Gastroesophageal sphincter (tissue), 4 donors: ENCODE data around the gene HELT. TPM values are rescaled to one million over a fixed set of nuclear protein-coding genes. Genes with fewer than 3 reads are reported as not detected.
"Not testable (repeated sequence)": the region's sequence is repeated elsewhere in the genome, so short reads cannot be mapped to it uniquely, and the experiment has no call there.

ENCODE experiments used
- ATAC-seq: fragments of 150-250 bp; one replicate; pipeline ENCODE4 v1.9.1; 2016; ENCODE audit warnings: mild to moderate bottlenecking, moderate library complexity
- H3K27ac ChIP-seq, 4 donors: fragments of 200-600 bp; sonication (generic) in 3 of 4; 1 replicate in 3 of 4; 2 replicates in 1 of 4; pipeline ENCODE4 v1.5.1; 2016 to 2019
- H3K27me3 ChIP-seq: fragments of 200-600 bp; sonication (generic); one replicate; pipeline ENCODE4 v1.5.1; 2019
- H3K36me3 ChIP-seq, 2 donors: fragments of 200-600 bp; sonication (generic); one replicate each; pipeline ENCODE4 v1.5.1; 2019; ENCODE audit warnings: control low read depth in 1 of 2
- H3K4me1 ChIP-seq, 3 donors: fragments of 200-600 bp; sonication (generic); 1 replicate in 2 of 3; 2 replicates in 1 of 3; pipeline ENCODE4 v1.5.1; 2016 to 2019; ENCODE audit warnings: control low read depth in 2 of 3
- H3K4me3 ChIP-seq, 2 donors: fragments of 200-600 bp; sonication (generic); one replicate each; pipeline ENCODE4 v1.5.1; 2019; ENCODE audit warnings: mild to moderate bottlenecking in 1 of 2, moderate library complexity in 1 of 2
- H3K9me3 ChIP-seq, 3 donors: fragments of 200-600 bp; sonication (generic); one replicate each; pipeline ENCODE4 v1.5.1; 2017 to 2019; ENCODE audit warnings: control low read depth in 2 of 3
- EP300 ChIP-seq: sonication (generic); formaldehyde crosslinking; IDR thresholded peaks from one replicate; pipeline ENCODE4 v1.6.1; 2017; ENCODE audit warnings: antibody characterized with exemption, mild to moderate bottlenecking
- POLR2A ChIP-seq, 2 donors: fragments of 450-650 bp; IDR thresholded peaks; one replicate each; pipeline ENCODE4 v1.6.1; 2017; ENCODE audit warnings: antibody characterized with exemption in 2 of 2, mild to moderate bottlenecking in 2 of 2, moderate library complexity in 1 of 2
- POLR2AphosphoS5 ChIP-seq: sonication (generic); formaldehyde crosslinking; IDR thresholded peaks from one replicate; pipeline ENCODE4 v1.6.1; 2017; ENCODE audit warnings: antibody characterized with exemption
- WGBS, 2 donors: methylation state at CpG; one replicate each; pipeline ENCODE4 v1.1.5; 2018; ENCODE audit warnings: low coverage in 1 of 2; 5-methylcytosine and 5-hydroxymethylcytosine counted together
- total RNA-seq, 4 donors: library from RNA; depleted of rRNA; stranded (reverse); fragments of >200 nt; gene quantifications; one replicate each; pipeline ENCODE4 v1.1.0, GENCODE V29; 2016
- TF ChIP-seq, protein P1 (sequence below), 4 experiments: fragments of 200-600 bp in 2 of 4; fragments of 450-650 bp in 2 of 4; sonication (generic) in 1 of 4; IDR thresholded peaks; one replicate each; pipeline ENCODE4 v1.5.1; 2017 to 2019; ENCODE audit warnings: antibody characterized with exemption in 4 of 4, mild to moderate bottlenecking in 2 of 4, moderate library complexity in 2 of 4

HELT gene
- total RNA-seq, 4 donors from 2014 or later, result not detected

GRCh38 chr4:184993247-184993646 lies 25.0 kb upstream of the HELT start:
- TF ChIP-seq EP300, result no peak
- no peak for TF ChIP-seq POLR2AphosphoS5
- TF ChIP-seq, protein P1, sequence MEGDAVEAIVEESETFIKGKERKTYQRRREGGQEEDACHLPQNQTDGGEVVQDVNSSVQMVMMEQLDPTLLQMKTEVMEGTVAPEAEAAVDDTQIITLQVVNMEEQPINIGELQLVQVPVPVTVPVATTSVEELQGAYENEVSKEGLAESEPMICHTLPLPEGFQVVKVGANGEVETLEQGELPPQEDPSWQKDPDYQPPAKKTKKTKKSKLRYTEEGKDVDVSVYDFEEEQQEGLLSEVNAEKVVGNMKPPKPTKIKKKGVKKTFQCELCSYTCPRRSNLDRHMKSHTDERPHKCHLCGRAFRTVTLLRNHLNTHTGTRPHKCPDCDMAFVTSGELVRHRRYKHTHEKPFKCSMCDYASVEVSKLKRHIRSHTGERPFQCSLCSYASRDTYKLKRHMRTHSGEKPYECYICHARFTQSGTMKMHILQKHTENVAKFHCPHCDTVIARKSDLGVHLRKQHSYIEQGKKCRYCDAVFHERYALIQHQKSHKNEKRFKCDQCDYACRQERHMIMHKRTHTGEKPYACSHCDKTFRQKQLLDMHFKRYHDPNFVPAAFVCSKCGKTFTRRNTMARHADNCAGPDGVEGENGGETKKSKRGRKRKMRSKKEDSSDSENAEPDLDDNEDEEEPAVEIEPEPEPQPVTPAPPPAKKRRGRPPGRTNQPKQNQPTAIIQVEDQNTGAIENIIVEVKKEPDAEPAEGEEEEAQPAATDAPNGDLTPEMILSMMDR (IDR thresholded peaks at IDR 0.05), result no peak
- no peak for TF ChIP-seq POLR2A (IDR thresholded peaks at IDR 0.05)
- no peak for ATAC-seq
- WGBS, 2 donors, result 17% methylated on average over 2 of the region's 3 CpGs; no CpG with 5 or more reads in 1 of the 2 donors

GRCh38 chr4:184994010-184994622 lies 24.2 kb upstream of the HELT start:
- no peaks in the 10 kb centered on the region for H3K9me3 ChIP-seq
- H3K4me1 ChIP-seq, result no peaks in the 10 kb centered on the region
- WGBS, 2 donors, result 63 to 82% methylated on average over 10 to 15 of the region's 18 CpGs
- no peak overlapping the region for H3K4me3 ChIP-seq
- TF ChIP-seq, protein P1 (IDR thresholded peaks at IDR 0.05), result no peak
- no peak for TF ChIP-seq EP300
- TF ChIP-seq POLR2AphosphoS5, result no peak
- peaks cover 29% of the 10 kb centered on the region for H3K27me3 ChIP-seq
- H3K27ac ChIP-seq, result no peak overlapping the region
- ATAC-seq, result no peak
- no peaks in the 10 kb centered on the region for H3K36me3 ChIP-seq

More at GRCh38 chr4:184993247-184993646, 25.0 kb upstream of the HELT start:
- H3K27ac ChIP-seq, result no peak overlapping the region
- no peaks in the 10 kb centered on the region for H3K36me3 ChIP-seq
- peaks cover 29% of the 10 kb centered on the region for H3K27me3 ChIP-seq
- H3K9me3 ChIP-seq, result no peaks in the 10 kb centered on the region
- no peaks in the 10 kb centered on the region for H3K4me1 ChIP-seq
- H3K4me3 ChIP-seq, result no peak overlapping the region

DNA sequence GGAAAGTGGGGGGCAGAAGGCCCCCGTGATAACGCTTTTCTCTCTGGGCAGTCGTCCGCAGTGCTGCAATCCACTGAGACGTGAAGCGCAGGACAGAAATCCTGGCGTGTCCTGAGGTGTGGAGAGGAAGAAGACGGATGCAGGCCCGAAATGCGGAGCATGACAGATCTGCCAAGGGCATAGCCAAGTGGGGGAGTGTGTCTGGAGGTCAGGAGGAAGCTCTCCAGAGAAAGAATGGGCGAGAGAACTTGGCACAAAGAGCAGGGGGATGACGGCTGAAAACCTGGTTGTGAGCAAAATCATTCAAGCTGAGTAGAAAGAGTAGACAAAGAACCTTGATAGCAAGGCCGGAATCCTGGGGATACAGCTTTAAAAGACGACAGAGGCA lies 23.7 kb upstream of the HELT start:
- Histone ChIP-seq H3K27ac (no peak overlapping the region), H3K27me3 (peaks cover 29% of the 10 kb centered on the region), H3K4me3 (no peak overlapping the region), H3K36me3 (no peaks in the 10 kb centered on the region), H3K9me3 (no peaks in the 10 kb centered on the region), H3K4me1 (no peaks in the 10 kb centered on the region)
- TF ChIP-seq POLR2A (IDR thresholded peaks at IDR 0.05) (no peak), POLR2AphosphoS5 (no peak), EP300 (no peak)
- TF ChIP-seq, protein P1 (IDR thresholded peaks at IDR 0.05), result no peak
- ATAC-seq, result no peak
- WGBS, 2 donors, result 62 to 72% methylated on average over 9 to 14 of the region's 14 CpGs

GRCh38 chr4:184997656-184998055 lies 20.6 kb upstream of the HELT start:
- not testable (repeated sequence) for ATAC-seq, H3K9me3 ChIP-seq, H3K36me3 ChIP-seq, H3K4me3 ChIP-seq, H3K4me1 ChIP-seq, H3K27ac ChIP-seq
- H3K27me3 ChIP-seq, result peaks cover 23% of the 10 kb centered on the region

- H3K27me3 ChIP-seq, result no peaks in the 10 kb centered on the region
- WGBS, 2 donors, result 82 to 83% methylated on average over 2 to 11 of the region's 11 CpGs
- TF ChIP-seq EP300, result no peak
- ATAC-seq, result no peak
- H3K4me1 ChIP-seq, result peaks cover 0 to 13% (median 5%) of the 10 kb centered on the region in 3 donors
- H3K36me3 ChIP-seq, result no peaks in the 10 kb centered on the region
- no peak overlapping the region for H3K27ac ChIP-seq
- no peaks in the 10 kb centered on the region for H3K9me3 ChIP-seq
- H3K4me3 ChIP-seq, result no peak overlapping the region
Measured at GRCh38 chr4:185002784-185003183, 15.5 kb upstream of the HELT start.

DNA sequence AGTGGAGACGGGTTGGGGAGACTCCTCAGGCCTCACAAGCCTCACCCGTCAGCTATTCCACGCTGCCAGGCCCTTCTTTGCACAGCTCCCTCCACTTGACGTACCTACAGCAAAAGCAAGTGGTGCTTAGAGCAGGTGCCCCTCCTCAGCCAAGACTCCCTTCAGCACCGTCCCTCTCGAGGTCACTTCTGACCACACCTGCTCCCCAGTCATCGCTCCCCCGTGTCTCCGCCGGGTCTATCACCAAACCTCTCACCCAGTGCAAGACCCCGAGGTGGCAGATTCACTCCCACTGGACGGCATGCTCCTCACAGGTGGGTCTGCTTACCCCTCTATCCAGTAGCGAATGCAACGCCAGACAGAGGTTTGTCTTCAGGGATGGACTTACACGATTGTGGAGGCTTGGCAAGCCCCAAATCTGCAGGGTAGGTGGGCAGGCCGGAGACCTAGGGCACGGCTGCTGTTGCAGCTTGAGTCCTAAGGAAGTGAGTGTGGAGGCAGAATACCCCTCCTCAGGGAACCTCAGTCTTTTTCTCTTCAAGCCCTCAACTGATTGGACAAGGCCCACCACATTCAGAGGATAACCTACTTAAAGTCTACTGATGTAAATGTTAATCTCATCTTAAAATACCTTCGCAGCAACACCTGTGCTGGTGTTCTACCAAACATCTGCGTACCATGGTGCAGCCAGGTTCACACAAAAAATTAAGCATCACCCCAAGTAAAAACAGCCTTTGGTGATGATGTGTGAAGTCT lies 14.5 kb upstream of the HELT start:
- Histone ChIP-seq H3K27me3 (peaks cover 5% of the 10 kb centered on the region), H3K9me3 (no peaks in the 10 kb centered on the region), H3K4me3 (no peak overlapping the region), H3K27ac (no peak overlapping the region), H3K4me1 (peaks cover 0 to 13% (median 5%) of the 10 kb centered on the region in 3 donors), H3K36me3 (no peaks in the 10 kb centered on the region)
- no peak for ATAC-seq
- 91 to 95% methylated on average over 6 to 8 of the region's 19 CpGs for WGBS, 2 donors
- TF ChIP-seq POLR2A (IDR thresholded peaks at IDR 0.05), result no peak
- TF ChIP-seq, protein P1 (IDR thresholded peaks at IDR 0.05), result no peak
- no peak for TF ChIP-seq EP300
- TF ChIP-seq POLR2AphosphoS5, result no peak
